Measurements from ENCODE around the gene CD36.

CD36 gene

GRCh38 chr7:80629023-80629422, 9.4 kb upstream of the CD36 start:
- DNase-seq (ENCODE audit: low read depth) = no peak

- no peak for DNase-seq (ENCODE audit: low read depth)
Observed at GRCh38 chr7:80630608-80631405, 7.6 kb upstream of the CD36 start.

DNA sequence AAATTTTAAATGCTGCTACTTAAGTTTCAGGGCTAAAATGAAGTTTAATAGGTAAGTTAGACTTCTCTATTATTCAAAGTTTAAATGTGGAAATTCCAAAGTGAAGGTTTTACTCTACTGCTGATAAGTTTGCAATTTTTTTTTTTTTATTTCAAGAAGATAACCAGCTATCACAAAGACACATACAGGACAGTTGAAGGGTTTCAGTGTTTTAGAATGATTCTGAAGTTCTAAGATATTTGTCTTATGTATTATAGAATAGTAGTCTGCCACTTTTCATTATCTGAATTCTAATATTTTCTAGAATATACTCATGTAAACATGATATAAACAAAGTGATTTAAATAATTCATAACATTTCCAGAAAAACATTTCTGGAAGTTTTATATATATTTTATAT, 7.0 kb upstream of the CD36 start:
- DNase-seq (ENCODE audit: low read depth) = no peak

DNA sequence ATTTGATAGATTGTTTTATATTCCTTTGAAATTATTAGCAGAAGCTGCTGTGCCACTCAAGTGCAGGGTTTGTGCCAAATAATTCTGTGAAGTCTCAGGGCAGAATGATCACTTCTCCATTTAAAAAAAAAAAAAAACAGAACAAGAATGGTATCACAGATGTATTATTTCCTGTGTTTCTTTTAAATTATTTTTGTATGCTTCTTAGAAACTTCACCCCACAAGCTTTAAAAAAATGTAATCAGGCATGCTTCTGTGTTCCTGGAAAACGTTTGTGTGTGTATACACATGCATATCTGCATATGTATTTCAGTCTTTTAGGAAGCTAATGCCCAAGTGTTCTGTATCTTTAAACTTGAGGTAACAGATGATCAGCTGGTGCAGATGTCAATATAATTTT, 6.3 kb upstream of the CD36 start:
- no peak for DNase-seq (ENCODE audit: low read depth)

GRCh38 chr7:80632819-80633218, 5.6 kb upstream of the CD36 start:
- DNase-seq (ENCODE audit: low read depth) = no peak

GRCh38 chr7:80634505-80634904, 3.9 kb upstream of the CD36 start:
- DNase-seq (ENCODE audit: low read depth) = no peak

- DNase-seq (ENCODE audit: low read depth) = no peak
Observed at GRCh38 chr7:80635533-80635932, 2.9 kb upstream of the CD36 start.

- DNase-seq (ENCODE audit: low read depth) = no peak
Observed at GRCh38 chr7:80635998-80636397, 2.4 kb upstream of the CD36 start.

DNA sequence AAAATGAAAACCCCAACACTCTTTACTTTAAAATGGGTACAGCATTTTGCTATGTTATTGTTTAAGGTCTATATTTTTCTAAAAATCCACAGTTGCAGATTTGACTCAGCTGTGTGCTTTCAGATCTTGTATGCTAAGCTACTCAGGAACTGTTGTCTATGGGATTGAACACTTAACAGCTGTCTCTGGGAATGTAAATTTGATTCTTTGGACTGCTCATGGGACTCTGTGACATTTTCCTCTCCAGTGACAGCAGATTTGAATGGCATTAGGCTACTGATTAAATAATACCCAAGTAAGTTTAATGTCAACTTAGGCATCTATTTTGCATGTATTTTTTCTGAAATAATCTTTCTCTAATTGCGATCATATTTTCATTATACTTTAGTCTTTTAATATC, 1.7 kb upstream of the CD36 start:
- no peak for DNase-seq (ENCODE audit: low read depth)

DNA sequence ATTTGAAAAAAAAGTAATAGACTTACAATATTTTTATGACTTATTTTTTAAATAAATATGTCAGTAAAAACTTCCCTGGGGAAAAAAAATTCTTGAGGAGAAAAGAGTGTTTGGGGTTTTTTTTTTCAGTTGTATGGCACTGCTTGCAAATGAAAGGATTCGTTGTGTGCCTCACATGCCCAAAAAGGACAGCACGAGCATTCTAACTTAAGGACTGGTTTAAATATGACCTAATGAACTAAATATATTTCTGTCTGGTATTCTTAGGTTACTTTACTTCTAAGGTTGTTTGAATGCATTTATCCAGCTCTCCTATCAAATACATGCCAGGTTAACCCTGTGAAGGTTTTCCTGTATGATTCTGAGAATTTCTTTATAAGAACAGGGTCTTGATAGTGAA, 988 bp upstream of the CD36 start:
- DNase-seq (ENCODE audit: low read depth) = no peak

- no peak for DNase-seq (ENCODE audit: low read depth)
Observed at GRCh38 chr7:80639011-80639410, 569 bp downstream of the CD36 start.

DNA sequence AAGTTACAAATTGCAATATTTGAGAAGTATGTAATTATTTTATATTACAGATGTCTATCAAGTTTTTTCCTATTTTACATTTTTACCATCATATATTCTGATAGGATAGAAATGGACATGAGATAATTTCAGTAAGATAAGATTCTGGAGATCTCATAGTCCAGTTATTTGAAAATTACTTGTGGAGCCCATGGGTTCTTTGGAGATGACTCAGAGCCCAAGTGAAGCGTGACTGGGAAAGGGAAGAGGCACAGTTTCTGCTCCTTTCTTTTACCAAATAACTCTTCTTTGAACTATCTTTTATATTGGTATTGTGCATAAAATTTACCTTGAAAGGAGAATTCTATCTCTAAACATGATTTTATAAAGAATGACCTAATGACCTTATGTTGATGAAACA, 2.4 kb downstream of the CD36 start:
- DNase-seq (ENCODE audit: low read depth) = no peak

DNA sequence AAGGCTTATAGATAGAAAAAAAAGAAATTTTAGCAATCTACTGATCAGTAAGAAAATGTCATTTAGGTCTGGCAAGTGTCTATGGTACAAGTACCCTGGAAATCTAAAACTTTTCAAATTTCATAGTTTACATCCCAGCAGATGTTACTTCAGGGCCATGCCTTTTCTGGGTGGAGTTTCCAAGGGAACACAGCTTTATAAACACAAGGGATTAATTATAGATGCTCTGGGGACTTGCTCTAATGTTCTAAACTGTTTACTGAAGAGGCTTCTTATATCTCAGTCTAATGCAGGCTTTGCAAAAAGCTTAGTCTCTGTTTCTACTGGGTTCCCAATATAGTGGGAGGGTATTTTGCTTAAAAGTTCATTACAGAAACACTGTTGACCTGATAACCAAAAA, 3.1 kb downstream of the CD36 start:
- DNase-seq (ENCODE audit: low read depth) = no peak

DNA sequence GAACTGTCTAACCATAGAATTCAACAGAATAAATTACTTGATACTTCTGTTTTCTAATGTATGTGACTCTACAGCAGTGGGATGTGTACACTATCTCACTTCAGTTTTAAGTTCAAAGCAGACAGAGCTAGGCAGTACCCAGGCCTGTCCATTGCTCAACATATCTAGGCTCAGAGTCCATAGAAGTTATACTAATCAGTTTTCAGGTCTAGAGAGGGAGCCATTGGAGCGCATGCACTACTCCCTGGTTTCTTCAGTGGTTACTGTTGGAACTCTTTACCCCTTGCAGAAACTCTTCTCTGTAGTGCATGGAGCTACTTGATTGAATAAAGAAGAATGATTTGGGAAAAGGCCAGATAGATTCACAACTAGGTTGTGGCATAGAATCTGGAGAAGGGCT, 4.4 kb downstream of the CD36 start:
- no peak for DNase-seq (ENCODE audit: low read depth)

DNA sequence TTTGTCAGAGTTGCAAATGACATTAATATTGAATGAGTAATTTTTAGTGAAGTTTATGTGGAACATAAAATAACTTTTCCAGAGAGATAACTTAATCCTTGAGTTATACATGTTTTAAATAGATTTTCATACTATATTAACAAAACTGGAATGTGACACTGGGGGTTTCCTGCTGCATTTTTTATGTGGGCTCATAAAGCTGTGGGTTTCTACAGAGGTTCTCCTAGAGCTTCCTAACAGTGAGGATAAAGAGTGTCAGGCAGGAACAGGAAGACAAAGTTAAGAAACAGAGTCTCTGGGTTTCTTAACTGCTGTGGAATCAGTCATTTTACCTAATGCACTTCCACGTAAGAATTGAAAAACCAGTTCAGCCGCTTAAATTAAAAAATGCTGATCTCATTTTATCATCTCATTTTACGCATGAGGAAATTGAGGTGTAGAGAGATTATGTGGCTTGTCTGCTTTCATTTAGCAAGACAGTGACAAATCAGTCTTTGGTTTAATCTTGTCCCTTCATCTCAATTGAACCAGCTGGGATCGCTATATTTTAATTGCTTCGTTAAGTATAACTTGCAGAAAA, 5.0 kb downstream of the CD36 start:
- no peak for DNase-seq (ENCODE audit: low read depth)

DNA sequence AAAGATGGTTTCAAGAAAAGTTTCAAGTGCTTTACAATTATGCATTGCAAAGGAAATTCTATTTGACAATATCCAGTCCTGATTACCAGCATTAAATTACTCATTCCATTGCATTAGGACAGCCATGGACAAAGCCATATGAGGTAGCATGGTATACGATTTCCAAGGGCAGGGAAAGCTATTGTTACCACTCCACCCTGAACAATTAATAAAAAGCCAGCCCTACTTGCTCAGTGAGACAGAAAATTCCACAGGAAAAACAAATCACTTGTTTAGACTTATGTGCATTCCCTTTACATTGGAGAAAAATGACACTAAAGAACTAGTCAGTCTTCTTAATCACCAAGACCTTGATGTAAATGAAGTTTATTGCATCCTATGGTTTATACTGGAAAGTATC, 5.6 kb downstream of the CD36 start:
- DNase-seq (ENCODE audit: low read depth) = no peak

DNA sequence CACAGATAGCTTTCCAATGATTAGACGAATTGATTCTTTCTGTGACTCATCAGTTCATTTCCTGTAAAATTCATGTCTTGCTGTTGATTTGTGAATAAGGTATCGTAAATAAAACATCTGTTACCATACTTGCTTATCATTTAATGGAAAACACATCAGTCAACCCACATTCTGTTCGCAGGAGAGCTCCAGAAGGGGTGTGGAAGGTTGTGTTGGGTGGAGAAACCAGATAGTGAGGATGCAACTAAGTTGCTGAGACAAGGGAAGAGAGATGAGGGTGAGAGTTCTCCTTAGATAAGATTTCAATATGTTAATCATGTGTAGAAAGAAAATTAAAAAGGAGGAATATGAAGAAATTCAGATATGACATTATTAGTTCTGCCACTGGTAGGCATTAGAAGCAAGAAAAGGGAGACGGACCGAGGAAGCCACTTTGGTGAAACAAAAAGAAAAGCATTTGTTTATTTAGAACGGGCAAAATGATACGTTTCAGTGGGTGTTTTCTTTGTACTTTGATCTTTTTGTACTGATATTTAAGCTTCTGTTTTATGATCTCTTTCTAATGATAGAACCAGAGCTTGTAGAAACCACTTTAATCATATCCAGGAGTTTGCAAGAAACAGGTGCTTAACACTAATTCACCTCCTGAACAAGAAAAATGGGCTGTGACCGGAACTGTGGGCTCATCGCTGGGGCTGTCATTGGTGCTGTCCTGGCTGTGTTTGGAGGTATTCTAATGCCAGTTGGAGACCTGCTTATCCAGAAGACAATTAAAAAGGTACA, 7.8 kb downstream of the CD36 start:
- DNase-seq (ENCODE audit: low read depth) = no peak

GRCh38 chr7:80647436-80647835, 9.0 kb downstream of the CD36 start:
- no peak for DNase-seq (ENCODE audit: low read depth)

GRCh38 chr7:80648031-80648600, 9.7 kb downstream of the CD36 start:
- DNase-seq (ENCODE audit: low read depth) = no peak

- DNase-seq (ENCODE audit: low read depth) = no peak
Observed at GRCh38 chr7:80649011-80649410, 10.6 kb downstream of the CD36 start.

DNA sequence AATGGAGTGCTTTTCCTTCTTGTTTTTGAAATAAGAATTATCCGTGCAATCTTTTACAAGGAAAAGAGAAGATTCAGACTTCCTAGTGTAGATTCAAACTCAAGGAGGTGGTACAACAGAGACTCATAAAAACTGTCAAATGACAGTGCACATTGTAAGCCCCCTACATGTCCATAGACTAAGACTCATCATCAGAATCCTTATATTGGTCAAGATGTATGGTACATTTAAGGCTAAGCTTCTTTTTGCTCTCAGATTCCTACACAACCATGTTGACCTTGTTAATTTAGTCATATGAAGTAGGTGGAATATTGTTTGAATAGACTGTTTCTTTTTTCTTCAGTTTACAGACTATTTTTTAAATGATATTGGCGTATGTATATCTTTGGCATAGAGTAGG, 11.6 kb downstream of the CD36 start:
- no peak for DNase-seq (ENCODE audit: low read depth)

DNA sequence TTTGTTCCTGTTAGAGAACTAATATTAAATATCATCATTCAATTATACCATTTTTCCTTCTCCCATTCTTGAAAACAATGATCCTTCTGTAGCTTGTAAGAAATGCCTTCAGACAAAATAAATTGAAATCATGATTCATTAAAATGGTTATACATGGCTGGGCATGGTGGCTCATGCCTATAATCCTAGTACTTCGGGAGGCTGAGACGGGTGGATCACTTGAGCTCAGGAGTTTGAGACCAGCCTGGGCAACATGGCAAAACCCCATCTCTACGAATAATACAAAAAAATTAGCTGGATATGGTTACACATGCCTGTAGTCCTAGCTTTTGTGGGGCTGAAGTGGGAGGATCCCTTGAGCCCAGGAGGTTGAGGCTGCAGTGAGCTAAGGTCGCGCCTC, 13.0 kb downstream of the CD36 start:
- DNase-seq (ENCODE audit: low read depth) = no peak

GRCh38 chr7:80653244-80653643, 14.8 kb downstream of the CD36 start:
- no peak for DNase-seq (ENCODE audit: low read depth)
